HepG2 (cell line): Measurements from ENCODE around the gene KCNJ5. TPM values are rescaled to one million over a fixed set of nuclear protein-coding genes. Genes with fewer than 3 reads are reported as not detected.

Experiments
- ATAC-seq: fragments of 200-7000 bp; cut with Tn5 transposase; 3 replicates; pipeline ENCODE4 v1.9.1; 2020; ENCODE audit warnings: mild to moderate bottlenecking, moderate library complexity
- BruUV-seq: library from RNA; stranded (reverse); fragments of 400-500 nt; replicated peaks from 2 replicates; lab custom pipeline; 2021; lab: Mats Ljungman, UMichigan
- CTCF ChIA-PET: fragments of 300-600 bp; formaldehyde crosslinking; extraction: SDS; loops from one replicate; lab custom pipeline; 2021; ENCODE audit warnings: low total read pairs, inconsistent platforms, low intra/inter-chr PET ratio; lab: Yijun Ruan, JAX
- POLR2A ChIA-PET: fragments of 350-600 bp; sonication (Branson Sonifier 250); formaldehyde crosslinking; loops from one replicate; lab custom pipeline; 2020; ENCODE audit warnings: antibody characterized with exemption, inconsistent platforms; lab: Yijun Ruan, JAX
- DNase-seq: peaks from one replicate; pipeline ENCODE4 v3.0.0-alpha.2; 2015; ENCODE audit warnings: low spot score
- FAIRE-seq: peaks from 3 replicates; lab custom pipeline; 2011; peaks lifted over from hg19 to GRCh38; lab: Jason Lieb, UNC
- H2AFZ ChIP-seq: one replicate; pipeline ENCODE4 v1.6.1; 2011; ENCODE audit warnings: low read length, inconsistent platforms
- H3K27ac ChIP-seq: fragments of 300-600 bp; 3 replicates; pipeline ENCODE4 v1.8.0; 2011; ENCODE audit warnings: mixed run types, mild to moderate bottlenecking, mixed read lengths, low read length, inconsistent platforms; ENCODE audit not compliant: insufficient read depth; ENCODE audit errors: extremely low read length
- H3K27me3 ChIP-seq, 2 experiments: fragments of 200-600 bp in 1 of 2; 2 replicates in 1 of 2; 3 replicates in 1 of 2; pipeline versions ENCODE4 v1.6.0 to v1.8.0; 2011; ENCODE audit warnings: low read length in 2 of 2, mild to moderate bottlenecking in 2 of 2, moderate library complexity in 2 of 2, inconsistent platforms in 1 of 2; ENCODE audit not compliant: insufficient read depth in 2 of 2, control insufficient read depth in 1 of 2
- H3K36me3 ChIP-seq, 2 experiments: fragments of 200-600 bp in 1 of 2; replicated peaks in 1 of 2; 2 replicates in 1 of 2; 3 replicates in 1 of 2; pipeline versions ENCODE4 v1.5.1 to v1.8.0; 2011; ENCODE audit warnings: low read length in 2 of 2, inconsistent platforms in 1 of 2; ENCODE audit not compliant: insufficient read depth in 2 of 2, control insufficient read depth in 1 of 2
- H3K4me1 ChIP-seq: 2 replicates; pipeline ENCODE4 v1.5.1; 2012; ENCODE audit warnings: low read length, inconsistent platforms; ENCODE audit not compliant: insufficient read depth
- H3K4me2 ChIP-seq: 2 replicates; pipeline ENCODE4 v1.6.0; 2011; ENCODE audit warnings: low read depth, low read length, inconsistent platforms
- H3K4me3 ChIP-seq, 3 experiments: fragments of 200-600 bp in 1 of 3; sonication (generic), shearing (Covaris generic) in 1 of 3; replicated peaks in 1 of 3; 2 replicates each; pipeline ENCODE4 v1.5.1; 2011 to 2016; ENCODE audit warnings: low read length in 3 of 3, inconsistent platforms in 2 of 3, low read depth in 2 of 3, mild to moderate bottlenecking in 2 of 3, control low read depth in 1 of 3, mixed read lengths in 1 of 3; ENCODE audit not compliant: insufficient read depth in 1 of 3
- H3K79me2 ChIP-seq: one replicate; pipeline ENCODE4 v1.6.1; 2011; ENCODE audit warnings: low read length, inconsistent platforms; ENCODE audit not compliant: insufficient read depth
- H3K9ac ChIP-seq: 2 replicates; pipeline ENCODE4 v1.6.0; 2011; ENCODE audit warnings: mild to moderate bottlenecking, low read depth, low read length, inconsistent platforms; ENCODE audit not compliant: insufficient read depth
- H3K9me3 ChIP-seq: 2 replicates; pipeline ENCODE4 v1.5.1; 2012; ENCODE audit warnings: mild to moderate bottlenecking, low read length
- H4K20me1 ChIP-seq: 2 replicates; pipeline ENCODE4 v1.6.0; 2011; ENCODE audit warnings: inconsistent platforms, mild to moderate bottlenecking, low read length, moderate library complexity; ENCODE audit not compliant: insufficient read depth
- ATM ChIP-seq: fragments of 450-650 bp; IDR thresholded peaks from 2 replicates; pipeline ENCODE4 v1.7.1; 2017; ENCODE audit warnings: mild to moderate bottlenecking, borderline replicate concordance
- DBP ChIP-seq: sonication (generic); formaldehyde crosslinking; IDR thresholded peaks from 2 replicates; pipeline ENCODE4 v1.4.0; 2020; ENCODE audit warnings: missing genetic modification reagents; ENCODE audit errors: not compliant biosample characterization
- GLI4 ChIP-seq: sonication (generic); formaldehyde crosslinking; IDR thresholded peaks from 2 replicates; pipeline ENCODE4 v1.5.1; 2020; ENCODE audit warnings: missing genetic modification reagents, mild to moderate bottlenecking, moderate library complexity, borderline replicate concordance
- JUNB ChIP-seq: sonication (generic); formaldehyde crosslinking; IDR thresholded peaks from 2 replicates; pipeline ENCODE4 v1.8.0; 2022; ENCODE audit warnings: missing genetic modification reagents, mild to moderate bottlenecking, borderline replicate concordance
- MLX ChIP-seq: IDR thresholded peaks from 2 replicates; pipeline ENCODE4 v1.6.1; 2016
- PRDM4 ChIP-seq: sonication (generic); formaldehyde crosslinking; IDR thresholded peaks from 2 replicates; pipeline ENCODE4 v1.9.0; 2021; ENCODE audit warnings: missing genetic modification reagents, borderline replicate concordance
- RERE ChIP-seq: IDR thresholded peaks from 2 replicates; pipeline ENCODE4 v1.6.1; 2016; ENCODE audit warnings: low read depth, missing genetic modification reagents, missing compliant biosample characterization
- SSRP1 ChIP-seq: IDR thresholded peaks from 2 replicates; pipeline ENCODE4 v1.6.1; 2016; ENCODE audit warnings: control low read depth
- ZNF121 ChIP-seq: sonication (generic); formaldehyde crosslinking; IDR thresholded peaks from 2 replicates; pipeline ENCODE4 v1.5.0; 2020; ENCODE audit warnings: mild to moderate bottlenecking, missing genetic modification reagents
- ZNF138 ChIP-seq: sonication (generic); formaldehyde crosslinking; IDR thresholded peaks from 2 replicates; pipeline ENCODE4 v1.5.0; 2020; ENCODE audit warnings: mild to moderate bottlenecking, low read depth, missing genetic modification reagents
- ZNF234 ChIP-seq: sonication (generic); formaldehyde crosslinking; conservative IDR thresholded peaks from 2 replicates; pipeline ENCODE4 v1.5.1; 2020; ENCODE audit warnings: mild to moderate bottlenecking, missing genetic modification reagents
- ZNF333 ChIP-seq: sonication (generic); formaldehyde crosslinking; IDR thresholded peaks from 2 replicates; pipeline ENCODE4 v1.4.0; 2020; ENCODE audit warnings: mild to moderate bottlenecking, missing genetic modification reagents, borderline replicate concordance
- ZNF34 ChIP-seq: sonication (generic); formaldehyde crosslinking; IDR thresholded peaks from 2 replicates; pipeline ENCODE4 v1.4.0; 2020; ENCODE audit warnings: mild to moderate bottlenecking, missing genetic modification reagents, borderline replicate concordance
- WGBS: methylation state at CpG from one replicate; pipeline ENCODE4 v1.1.6; 2017; ENCODE audit warnings: low lambda C conversion rate; 5-methylcytosine and 5-hydroxymethylcytosine counted together
- in situ Hi-C: cut with HindIII; loops from 2 replicates; pipeline ENCODE4 v1.10.0; 2017; ENCODE audit warnings: low pct_unique_long_range_greater_than_20kb; ENCODE audit not compliant: extremely low pct_ligation_motif_present
- intact Hi-C: fragments of 100-400 bp; cut with micrococcal nuclease; formaldehyde crosslinking; loops from one replicate; pipeline ENCODE4 v1.10.0; 2022; ENCODE audit not compliant: unreplicated experiment
- polyA plus RNA-seq, 8 experiments: library from polyadenylated mRNA; depleted of rRNA in 3 of 8; stranded (reverse) in 7 of 8; unstranded in 1 of 8; fragments of >200 nt; fragmentation: Illumina TruSeq in 4 of 8; extraction: Trizol in 4 of 8; gene quantifications; 2 replicates each; pipeline versions ENCODE4 v1.2.1 to v1.2.3, GENCODE V29; 2011 to 2016; ENCODE audit warnings: low read depth in 4 of 8, missing spikeins in 1 of 8, mixed read lengths in 1 of 8; ENCODE audit not compliant: insufficient read depth in 1 of 8
- total RNA-seq, 5 experiments: library from RNA; depleted of rRNA; stranded (reverse); fragments of >200 nt; fragmentation: Illumina TruSeq; extraction: Trizol; gene quantifications; 2 replicates each; pipeline ENCODE4 v1.2.3, GENCODE V29; 2016; ENCODE audit warnings: low read depth in 1 of 5

Gene KCNJ5
- total and polyA plus RNA-seq, 2 of the 13 experiments (the other 11 are each of a cell fraction or from before 2014, with no cell fraction given), result not detected

GRCh38 chr11:128913806-128914205, 22.6 kb downstream of the KCNJ5 start:
- DNase-seq (no peak), FAIRE-seq (no peak), ATAC-seq (no peak)
- no TSS peak for BruUV-seq
- in situ Hi-C loops, result no loop called here
- intact Hi-C loops, result no loop called here
- H3K27ac ChIP-seq, result no peak overlapping the region
- H4K20me1 ChIP-seq, result no peaks in the 10 kb centered on the region
- H3K9me3 ChIP-seq, result no peaks in the 10 kb centered on the region
- H3K9ac ChIP-seq, result no peak overlapping the region
- no peaks in the 10 kb centered on the region for H3K36me3 ChIP-seq
- CTCF ChIA-PET, result no interaction called here
- no peaks in the 10 kb centered on the region for H3K4me1 ChIP-seq
- H2AFZ ChIP-seq, result no peak overlapping the region
- TF ChIP-seq ZNF333 (CRISPR knock-in tag) (no peak), MLX (no peak), ZNF234 (no peak), ZNF138 (no peak), ATM (no peak), GLI4 (CRISPR knock-in tag) (no peak), JUNB (CRISPR knock-in tag) (no peak), ZNF34 (CRISPR knock-in tag) (no peak), PRDM4 (CRISPR knock-in tag) (no peak), SSRP1 (CRISPR knock-in tag) (no peak), RERE (CRISPR knock-in tag) (no peak), DBP (CRISPR knock-in tag) (no peak), ZNF121 (CRISPR knock-in tag) (no peak)
- no peak overlapping the region for H3K4me3 ChIP-seq
- WGBS, result 0% methylated on average over 1 of the region's 5 CpGs
- no peak overlapping the region for H3K4me2 ChIP-seq
- H3K79me2 ChIP-seq, result no peaks in the 10 kb centered on the region
- POLR2A ChIA-PET, result no interaction called here
- peaks cover 0 to 19% of the 10 kb centered on the region in 2 experiments; a peak in 2 of 5 replicates for H3K27me3 ChIP-seq
